ENCODE measurements around the gene TMEM163.

TMEM163 gene

DNA sequence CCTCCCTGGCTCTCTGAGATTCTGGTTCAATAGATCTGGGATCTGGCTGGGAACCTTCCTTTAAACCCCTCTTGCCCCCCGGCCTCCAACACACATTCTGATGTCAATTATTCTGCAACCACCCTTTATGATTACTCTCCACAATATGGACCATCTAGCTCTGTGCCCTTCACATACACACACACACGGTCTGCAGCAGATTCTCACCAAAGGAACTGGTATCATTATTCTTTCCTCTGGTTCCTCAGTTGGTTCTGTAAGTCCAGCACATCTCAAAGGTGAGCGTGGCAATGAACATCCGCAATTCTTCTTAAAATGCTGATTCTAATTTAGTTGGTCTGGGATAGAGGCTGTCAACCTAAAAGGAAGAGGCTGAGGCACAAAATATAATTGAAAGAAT lies 2.8 kb upstream of the TMEM163 start:
- DNase-seq = no peak

DNA sequence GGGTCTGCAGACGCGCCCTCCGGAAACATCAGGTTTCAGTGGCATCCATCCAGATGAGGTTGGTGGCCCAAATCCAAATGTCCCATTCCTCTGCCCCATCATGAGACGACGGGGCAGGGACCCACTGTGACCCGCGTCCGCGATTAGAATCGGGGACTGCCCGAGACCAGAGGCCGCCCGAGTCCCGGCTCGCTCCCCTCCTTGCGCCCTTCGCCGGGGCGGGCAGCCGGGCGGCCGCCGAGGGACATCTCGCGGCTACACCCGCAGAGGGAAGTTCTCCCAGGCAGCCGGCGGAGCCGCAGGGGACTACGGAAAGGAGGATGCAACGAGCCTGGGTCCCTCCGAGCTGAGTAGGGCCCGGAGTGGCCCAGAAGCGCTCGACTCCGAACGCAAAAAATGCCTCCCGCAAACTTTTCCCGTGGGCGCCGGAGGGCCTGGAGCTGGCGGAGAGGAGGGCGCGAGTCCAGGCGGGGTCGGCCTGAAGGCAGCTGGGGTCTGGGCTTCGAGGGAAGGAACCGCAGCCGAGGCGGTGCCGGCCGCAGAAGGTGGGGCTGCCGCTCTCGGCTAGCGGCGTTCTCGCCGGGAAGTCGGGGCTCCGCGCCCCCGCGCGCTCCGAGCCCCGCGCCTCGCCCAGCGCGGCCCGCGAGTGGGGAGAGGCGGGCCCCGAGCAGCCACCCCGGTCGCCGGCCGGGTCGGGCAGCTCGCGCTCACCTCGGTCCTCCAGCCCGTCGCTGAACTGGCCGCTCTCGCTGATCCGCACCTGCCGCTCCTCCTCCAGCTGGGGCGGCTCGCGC lies 580 bp downstream of the TMEM163 start:
- peak in 1 of 2 experiments; percentile 10 for DNase-seq

DNA sequence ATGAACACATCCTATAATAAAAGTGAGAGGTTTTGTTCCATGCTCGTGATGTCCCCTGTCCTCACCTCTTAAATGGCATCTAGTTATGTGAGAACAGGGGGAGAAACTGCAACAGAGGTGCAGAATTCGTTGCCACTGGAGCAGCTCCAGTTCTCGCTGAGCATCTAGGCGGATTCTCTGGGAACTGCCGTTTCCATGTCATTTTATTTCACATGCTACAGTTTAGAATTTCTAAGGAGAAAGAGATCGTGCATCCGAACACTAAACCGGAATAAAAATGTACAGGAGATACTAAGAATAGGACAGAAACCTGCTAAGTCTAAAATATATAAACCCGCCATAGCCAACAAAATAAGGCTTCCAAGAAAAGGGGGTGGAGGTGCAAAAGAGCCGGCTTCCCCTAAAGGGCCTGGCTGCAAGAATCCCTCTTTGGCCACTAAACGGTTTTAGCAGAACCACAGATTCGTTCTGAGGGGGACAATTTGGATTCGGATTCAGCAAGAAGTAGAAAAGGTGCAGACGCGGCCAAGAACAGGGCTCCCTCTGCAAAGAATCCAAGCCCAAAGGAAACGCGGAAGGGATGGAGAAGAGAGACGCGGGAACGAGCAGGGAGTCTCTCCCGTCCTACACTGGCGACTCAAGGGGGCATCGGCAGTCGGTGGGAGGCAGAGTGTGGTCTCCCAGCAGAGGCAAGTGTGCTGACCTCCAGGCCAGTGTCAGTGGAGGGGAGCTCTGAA lies 1.3 kb downstream of the TMEM163 start:
- DNase-seq = no peak

DNA sequence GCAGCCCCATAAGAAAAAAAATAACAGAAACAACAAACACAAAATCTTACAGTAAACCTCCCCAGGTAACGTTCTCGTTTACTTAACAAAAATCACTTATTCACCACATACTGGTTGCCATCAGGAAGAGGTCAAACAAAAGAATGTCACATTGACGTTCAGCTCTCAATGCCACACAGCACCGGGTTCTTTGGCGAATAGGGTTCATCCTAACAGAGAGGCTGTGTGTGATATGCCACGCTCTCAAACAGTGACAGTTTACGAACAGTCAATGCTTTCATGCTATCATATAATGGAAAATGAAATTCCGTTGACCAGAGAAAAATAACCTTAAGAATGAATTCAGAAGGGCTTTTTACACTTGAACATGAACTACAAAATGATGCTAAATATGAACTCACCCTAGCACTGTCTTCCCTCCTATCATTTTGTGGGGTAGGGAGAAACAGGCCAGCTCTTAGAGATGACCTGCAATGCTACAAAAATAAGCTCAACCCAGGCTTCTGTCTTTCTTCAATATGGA lies 2.0 kb downstream of the TMEM163 start:
- no peak for DNase-seq

DNA sequence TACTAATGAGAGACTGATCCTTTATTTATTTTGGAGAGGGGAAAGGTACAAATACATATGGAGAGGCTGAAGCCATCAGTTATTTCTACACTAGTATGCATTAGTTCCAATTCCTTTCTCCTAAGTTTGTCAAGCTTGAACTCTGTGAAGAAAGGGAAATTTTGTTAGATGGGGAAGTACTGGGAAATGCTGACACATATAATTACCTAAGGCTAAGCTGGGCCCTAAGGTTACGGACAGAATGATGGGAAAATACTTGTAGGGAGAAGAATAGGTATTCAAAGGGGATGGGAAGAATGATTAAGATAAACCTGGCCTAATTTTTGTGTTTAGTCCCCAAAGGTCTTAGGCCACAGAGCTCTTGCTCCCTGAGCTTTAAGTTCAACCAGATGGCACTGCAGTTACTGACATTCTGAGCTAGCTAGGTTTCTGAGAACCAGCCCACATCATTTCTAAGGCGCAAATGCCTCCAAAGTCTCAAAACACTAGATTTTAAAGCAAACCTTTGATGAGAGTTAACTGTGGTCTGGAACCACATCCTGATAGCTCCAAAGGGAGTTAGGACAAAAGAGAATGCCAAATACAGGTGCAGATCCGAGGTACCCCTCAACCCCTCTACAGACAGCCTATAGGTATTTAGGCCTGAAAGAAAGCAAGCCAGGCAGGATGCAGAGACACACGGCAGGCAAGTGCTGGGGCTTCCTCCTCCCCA lies 2.7 kb downstream of the TMEM163 start:
- no peak for DNase-seq

DNA sequence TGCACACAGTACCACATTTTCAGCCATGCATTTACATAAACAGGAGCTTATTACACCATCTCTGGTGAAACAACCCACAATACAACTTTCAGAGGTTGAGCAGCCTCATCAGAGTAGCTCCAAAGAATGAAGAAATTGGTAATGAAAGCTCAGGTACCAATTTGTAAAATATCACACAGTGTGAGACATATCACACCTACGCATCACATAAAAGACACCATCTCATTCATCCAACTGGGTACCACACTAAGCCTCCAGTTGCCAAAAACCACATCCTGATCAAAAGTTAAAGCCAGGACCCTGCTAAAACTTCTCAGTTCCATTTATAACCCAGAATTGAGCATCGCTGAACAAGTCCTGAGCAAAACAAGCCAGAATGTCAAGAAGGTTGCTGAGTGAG lies 4.6 kb downstream of the TMEM163 start:
- no peak for DNase-seq

DNA sequence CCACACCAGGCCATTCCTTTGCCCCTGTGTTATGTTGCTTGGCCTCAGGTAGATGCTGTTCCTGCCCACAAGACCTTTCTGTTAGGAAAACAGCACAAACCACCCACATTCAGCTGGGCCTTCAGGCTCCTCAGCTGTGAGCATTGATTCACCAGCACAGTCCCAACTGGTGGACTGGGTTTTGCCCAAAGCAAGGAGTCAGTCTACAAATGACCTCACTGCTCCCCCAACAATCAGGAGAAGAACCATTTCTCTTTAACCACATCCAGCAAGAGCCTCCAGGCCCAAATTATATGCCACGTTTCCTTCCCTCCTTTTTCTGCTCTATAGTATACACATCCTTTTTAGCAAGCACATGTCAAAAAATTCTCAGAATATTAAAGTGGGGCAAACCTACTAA lies 5.2 kb downstream of the TMEM163 start:
- no peak for DNase-seq

DNA sequence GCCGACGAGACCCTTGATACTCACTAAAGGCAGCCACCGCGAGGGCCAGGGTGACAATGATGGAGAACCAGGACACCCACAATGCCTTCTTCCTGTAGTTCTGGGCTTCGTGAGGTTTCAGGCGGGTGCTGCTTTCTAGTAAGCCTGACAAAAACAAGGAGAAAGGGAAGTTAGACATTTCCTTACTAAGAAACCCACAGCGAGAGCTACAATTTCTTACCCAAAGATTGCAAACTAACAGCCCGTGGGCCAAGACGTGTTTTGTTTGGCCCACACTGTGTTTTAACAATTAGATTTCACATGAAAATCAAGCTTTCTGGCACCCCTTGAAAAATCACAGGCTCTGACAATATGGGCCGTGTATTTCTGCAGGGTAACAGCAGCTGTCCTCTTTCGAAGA lies 5.6 kb downstream of the TMEM163 start:
- no peak for DNase-seq

DNA sequence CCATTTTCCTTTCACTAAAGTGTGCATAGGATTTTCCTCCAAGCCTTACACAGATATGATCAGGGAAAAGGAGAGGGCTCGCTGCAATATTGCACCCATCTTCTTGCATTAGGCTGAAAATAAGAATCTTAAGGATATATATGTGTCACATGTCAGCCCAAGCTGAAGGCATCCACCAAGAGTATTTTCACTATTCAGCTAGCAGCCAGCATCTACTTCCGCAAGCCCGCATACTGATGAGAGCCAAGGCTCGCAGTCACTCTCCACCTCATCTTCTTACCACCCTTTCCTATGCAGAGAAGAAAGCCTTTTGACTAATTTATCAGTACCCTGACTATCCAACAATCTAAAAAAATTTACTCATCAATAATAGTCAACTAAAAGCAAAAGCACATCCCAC lies 6.1 kb downstream of the TMEM163 start:
- no peak for DNase-seq

DNA sequence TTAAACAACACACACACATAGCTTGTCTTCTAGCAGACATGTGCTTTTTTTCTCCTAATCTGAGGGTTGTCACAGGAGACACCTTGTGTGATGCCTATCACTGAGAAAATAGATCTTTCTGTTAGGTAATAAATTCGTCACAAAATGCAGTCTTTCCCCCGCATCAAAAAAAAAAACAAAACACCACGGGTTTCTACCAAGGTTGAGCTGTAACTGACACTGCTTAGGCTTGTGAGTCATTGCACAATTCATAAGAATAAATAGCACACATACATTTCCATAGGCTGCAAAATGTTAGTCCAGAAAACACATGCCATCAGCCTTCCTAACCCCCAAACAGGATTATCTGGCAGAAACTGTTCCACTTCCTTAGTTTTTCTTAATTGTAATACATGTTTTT lies 6.5 kb downstream of the TMEM163 start:
- DNase-seq = no peak

DNA sequence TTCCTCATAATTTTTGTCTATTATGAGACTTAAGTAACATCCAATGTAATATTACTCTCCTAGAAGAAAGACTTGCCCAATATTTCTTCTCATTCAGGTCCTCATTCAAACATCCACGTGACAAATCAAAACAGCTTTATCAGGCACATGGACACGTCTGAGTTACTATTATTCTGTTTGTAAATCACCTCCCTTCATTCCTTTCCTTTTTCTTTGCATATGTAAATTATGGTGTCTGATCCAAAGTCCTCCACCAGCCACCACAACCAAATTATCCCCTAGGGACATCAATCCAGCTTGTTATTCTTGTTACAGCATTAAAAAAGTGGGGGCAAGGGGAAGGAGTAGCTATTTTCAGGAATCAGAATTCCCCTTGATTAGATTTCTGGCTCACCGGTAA lies 7.1 kb downstream of the TMEM163 start:
- DNase-seq = no peak

DNA sequence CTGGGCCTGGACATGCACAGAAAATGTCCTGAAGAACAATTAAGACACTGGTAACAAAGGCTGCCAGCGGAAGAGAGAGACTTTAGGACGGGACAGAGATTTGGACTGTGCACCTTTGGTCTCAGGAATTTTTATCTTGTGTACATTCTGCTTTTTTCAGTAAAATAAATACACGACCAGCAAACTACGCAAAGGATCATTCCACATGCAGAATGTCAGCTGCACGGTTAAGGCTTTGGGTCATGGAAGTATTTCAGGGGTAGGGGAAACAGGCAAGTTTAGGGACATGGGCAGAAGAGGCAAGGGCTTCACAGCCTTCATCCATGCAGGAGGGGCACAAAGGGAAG lies 11.5 kb downstream of the TMEM163 start:
- no peak for DNase-seq

DNA sequence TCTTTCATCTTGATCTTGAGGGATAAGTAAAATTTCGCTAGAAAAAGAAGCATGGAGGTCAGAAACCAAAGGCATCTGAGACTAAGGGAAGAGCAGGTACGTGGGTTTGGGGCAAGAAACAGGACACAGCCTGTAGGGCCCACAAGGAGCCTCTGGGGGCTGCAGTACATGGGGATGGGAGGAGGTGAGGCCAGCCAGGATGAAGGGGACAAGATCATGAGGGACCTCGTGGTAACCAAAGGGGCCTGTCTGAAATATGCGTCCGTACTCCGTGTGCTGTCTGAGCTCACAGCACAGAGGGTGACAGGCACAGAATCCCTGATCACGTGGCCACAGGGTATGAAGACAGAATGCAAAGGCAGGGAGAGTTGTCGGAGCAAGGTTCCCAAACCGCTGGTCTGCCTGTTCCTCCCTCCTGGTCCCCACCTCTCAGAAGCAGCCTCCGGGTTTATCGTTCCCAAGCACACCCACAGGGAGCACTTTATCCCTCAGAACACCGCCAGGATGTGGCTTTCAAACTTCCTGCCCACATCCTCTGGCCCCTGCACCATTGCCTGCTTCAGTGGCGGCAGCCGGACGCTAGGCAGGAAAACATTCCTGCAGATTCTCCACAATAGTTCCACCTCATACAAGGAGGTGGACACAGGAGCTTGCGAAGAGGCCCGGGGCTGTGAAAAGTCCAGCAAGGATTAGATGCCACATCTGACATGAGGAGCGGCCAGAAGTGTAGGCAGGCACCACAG lies 12.0 kb downstream of the TMEM163 start:
- DNase-seq = no peak

DNA sequence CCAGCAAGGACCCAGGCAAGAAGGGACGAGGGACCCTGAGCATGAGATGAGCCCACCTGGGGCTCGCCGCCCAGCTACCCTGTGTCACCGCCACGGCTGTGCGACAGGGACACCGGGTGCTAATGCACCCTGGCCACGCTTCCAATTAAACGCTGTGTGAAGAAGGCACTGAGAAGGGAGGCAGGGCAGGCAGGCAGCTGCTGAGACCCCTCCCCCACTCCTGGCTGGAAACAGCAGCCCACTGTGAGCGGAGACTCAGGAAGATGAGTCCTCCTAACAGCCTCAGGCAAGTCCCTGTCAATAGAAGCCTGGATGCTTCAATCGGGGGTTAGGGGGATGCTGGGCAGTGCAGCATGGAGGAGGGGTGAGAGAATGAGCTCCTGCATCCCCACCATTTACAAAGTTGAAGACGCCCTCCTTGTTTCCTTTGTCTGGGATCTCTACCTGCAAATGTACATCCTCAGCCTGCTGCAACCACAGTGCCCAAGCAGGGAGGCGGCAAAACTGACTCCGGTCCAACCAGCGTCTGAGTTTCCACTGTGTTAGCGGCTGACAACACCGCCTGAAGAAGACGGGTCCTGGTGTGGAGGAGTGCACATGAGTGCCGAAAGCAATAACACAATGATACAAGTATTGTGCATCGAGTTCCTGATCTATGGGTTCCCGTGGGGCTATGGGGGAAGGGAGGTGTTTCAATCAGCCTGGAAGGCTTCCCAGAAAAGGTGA lies 12.8 kb downstream of the TMEM163 start:
- no peak for DNase-seq

DNA sequence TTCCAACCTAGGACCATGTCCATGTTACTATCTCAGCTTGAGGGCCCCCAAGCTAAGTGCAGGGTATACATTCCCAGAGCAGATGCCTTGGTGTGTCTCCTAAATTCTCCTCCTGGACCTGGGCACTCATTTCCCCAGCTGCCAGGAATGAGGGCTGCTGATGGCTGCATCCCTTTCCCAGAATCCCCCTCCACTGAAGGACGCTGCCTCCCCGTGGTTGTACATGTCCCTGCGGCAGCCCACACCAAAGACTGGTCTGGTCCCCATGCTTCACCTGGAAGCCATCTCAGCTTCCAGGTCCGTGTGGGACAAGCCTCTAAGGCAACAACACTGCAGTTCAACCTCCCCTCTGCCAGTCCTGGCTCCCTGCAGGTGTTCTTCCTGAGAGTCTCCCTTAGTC lies 14.6 kb downstream of the TMEM163 start:
- no peak for DNase-seq

DNA sequence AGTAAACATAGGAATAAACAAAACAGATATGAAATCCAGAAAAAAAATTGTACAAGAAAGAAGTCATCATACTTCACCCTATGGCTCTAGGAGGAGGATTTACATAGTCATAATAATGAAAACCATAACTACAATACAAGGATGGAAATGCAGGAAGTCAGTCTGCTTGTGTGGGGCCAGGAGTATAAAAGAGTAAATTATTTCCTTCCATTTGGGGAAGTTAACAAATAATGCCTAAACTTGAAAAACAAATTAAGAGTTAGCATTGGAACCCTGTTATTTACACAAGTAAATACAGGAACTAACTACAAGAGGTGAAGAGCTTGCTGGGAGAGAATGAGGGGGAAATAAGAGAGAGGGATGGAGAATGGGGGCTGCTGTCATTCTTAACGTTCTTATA lies 15.4 kb downstream of the TMEM163 start:
- DNase-seq = no peak

DNA sequence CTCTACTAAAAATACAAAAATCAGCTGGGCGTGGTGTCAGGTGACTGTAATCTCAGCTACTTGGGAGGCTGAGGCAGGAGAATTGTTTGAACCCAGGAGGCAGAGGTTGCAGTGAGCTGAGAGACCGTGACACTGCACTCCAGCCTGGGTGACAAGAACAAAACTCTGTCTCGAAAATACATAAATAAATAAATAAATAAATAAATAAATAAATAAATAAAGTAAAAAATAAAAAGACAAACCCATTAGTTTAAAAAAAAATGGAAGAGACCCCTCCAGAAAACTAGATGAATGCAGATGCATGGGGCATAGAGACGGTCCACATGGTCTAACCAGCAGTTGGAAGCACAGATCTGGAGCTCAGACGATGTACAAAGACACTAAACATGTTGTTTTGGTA lies 18.1 kb downstream of the TMEM163 start:
- DNase-seq = no peak

DNA sequence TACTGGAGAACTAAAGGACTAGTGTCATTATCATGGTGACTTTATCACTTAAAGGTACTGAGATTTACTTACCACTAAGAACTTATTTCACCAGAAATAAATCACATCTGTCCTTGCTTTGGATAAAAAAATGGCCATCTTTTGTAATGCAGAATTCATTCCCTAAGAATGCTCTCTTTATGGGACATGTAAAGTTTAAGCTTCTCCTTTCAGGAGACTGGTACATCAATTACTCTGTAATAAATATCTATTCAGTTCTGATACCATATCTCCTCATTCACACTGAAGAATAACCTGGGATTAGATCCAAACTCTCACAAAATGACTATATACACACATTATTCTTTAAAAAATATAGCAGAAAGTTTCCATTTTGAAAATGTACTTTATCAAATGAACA lies 24.4 kb downstream of the TMEM163 start:
- DNase-seq = no peak

DNA sequence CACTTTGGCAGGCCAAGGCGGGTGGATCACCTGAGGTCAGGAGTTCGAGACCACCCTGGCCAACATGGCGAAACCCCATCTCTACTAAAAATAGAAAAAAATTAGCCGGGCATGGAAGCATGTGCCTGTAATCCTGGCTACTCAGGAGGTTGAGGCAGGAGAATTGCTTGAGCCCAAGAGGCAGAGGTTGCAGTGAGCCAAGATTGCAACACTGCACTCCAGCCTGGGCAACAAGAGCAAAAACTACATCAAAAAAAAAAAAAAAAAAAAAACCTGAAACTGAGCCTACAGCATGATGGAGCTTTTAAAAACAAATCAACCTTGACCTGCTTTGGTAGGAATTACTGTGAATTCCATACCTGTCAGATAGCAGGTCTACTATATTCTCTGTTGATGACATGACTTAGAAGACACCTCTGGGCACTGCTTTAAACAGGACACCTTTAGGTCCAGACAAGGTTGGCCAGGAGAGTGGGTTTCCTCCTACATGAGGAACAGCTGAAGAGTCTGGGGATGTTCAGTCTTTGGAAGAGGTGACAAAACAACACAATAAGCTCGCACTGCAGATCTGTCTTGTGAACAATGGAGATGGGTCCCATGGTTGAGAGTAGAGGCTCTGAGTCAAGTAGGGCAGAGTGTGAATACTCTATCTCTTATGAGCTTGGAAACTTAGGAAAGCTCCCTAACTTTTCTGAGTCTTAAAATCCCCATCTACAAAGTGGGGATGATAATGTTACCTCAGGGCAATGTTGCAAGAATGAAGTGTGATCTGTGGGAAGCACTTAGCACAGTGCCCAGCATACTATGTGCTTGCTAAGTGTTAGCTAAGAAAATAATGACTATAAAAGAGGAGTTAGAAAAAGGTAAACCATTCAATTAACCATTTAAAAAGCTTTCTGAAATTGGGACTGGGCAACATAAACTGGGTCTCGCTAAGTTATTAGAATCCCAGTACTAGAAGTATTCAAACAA lies 25.2 kb downstream of the TMEM163 start:
- no peak for DNase-seq

DNA sequence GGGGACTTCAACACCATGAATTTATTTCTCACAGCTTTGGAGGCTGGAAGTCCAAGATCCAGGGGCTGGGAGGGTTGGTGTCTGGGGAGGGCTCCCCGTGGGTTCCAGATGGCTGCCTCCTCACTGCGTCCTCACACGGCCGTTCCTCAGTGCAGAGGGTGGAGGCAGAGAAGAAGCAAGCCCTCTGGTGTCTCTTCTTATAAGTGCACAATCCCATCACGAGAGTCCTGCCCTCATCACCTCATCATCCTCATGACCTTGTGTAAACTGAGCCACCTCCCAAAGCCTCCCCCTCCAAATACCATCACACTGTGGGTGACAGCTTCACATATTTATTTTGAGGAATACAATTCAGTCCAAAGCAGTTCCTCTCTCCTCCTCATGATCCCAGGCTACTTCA lies 26.3 kb downstream of the TMEM163 start:
- no peak for DNase-seq

DNA sequence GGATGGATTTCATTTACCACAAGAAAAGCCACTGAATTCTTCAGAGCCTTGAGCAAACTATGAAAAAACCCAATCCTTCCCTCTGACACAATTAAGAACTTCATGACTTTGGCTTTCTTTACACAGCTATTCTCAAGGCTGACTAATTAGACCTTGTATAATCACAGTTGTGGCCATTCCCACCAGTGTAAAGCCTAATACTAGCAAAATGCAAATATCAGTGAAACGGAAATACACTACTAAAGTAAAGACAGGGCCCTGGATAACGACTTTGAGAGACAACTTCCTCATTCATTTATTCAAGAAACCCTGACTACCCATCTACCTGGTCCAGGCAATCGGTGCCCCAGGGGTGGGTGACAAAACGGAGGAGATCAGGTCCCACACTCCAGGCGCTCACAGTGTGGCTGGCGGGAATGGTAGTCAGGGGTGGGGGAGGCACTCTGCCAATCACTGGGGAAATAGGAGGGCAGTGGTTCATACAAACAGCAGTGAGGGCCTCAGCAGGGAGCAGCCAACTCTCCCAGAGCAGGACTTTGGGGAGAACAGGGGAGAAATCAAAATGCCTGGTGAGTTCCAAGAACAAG lies 28.1 kb downstream of the TMEM163 start:
- DNase-seq = no peak
